ENCODE results near the gene KPNB1.

DNA sequence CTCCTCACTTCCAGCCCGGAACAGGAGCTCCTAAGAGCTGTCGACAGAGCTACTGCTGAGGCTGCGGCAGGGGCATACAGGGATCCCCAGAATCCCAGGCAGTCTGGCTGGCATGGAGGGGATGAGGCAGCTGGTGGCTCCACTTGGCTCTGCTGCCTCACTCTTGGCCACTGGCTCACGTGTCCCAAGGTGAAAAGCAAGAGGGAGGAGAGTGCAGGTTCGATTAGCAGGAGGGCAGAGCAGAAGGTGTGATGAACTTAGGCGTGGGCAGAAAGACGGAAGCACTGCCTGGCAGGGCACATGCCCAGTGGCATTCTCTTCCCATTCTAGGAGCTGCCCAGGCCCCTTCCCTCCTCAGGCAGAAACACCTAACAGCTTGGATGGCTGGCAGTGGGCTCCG is 72.0 kb downstream of the KPNB1 start:
- TF ChIP-seq, protein P1, sequence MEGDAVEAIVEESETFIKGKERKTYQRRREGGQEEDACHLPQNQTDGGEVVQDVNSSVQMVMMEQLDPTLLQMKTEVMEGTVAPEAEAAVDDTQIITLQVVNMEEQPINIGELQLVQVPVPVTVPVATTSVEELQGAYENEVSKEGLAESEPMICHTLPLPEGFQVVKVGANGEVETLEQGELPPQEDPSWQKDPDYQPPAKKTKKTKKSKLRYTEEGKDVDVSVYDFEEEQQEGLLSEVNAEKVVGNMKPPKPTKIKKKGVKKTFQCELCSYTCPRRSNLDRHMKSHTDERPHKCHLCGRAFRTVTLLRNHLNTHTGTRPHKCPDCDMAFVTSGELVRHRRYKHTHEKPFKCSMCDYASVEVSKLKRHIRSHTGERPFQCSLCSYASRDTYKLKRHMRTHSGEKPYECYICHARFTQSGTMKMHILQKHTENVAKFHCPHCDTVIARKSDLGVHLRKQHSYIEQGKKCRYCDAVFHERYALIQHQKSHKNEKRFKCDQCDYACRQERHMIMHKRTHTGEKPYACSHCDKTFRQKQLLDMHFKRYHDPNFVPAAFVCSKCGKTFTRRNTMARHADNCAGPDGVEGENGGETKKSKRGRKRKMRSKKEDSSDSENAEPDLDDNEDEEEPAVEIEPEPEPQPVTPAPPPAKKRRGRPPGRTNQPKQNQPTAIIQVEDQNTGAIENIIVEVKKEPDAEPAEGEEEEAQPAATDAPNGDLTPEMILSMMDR (IDR thresholded peaks at IDR 0.05), result no peak
- TF ChIP-seq POLR2A (IDR thresholded peaks at IDR 0.05), result no peak

Measured in uterus (tissue), 2 donors.